Fibroblast of villous mesenchyme (primary cell): ENCODE measurements around the gene GRHL1. TPM values are rescaled to one million over a fixed set of nuclear protein-coding genes. Genes with fewer than 3 reads are reported as not detected.
A peak's percentile ranks its signal among the peaks of the same experiment; 100 is the strongest.

Experiments used
- DNase-seq: peaks from one replicate; pipeline ENCODE4 v3.0.0-alpha.2; 2010; ENCODE audit warnings: low read depth
- H3K4me3 ChIP-seq: 2 replicates; pipeline ENCODE4 v1.5.1; 2011; ENCODE audit warnings: low read depth, mild to moderate bottlenecking, low read length
- CTCF ChIP-seq: IDR thresholded peaks from 2 replicates; pipeline ENCODE4 v1.5.1; 2012; ENCODE audit warnings: low read depth, mild to moderate bottlenecking, low read length; ENCODE audit not compliant: insufficient read depth
- total RNA-seq: library from RNA; depleted of rRNA; stranded (reverse); fragments of >200 nt; gene quantifications from 2 replicates; pipeline ENCODE4 v1.2.3, GENCODE V29; 2012

Gene GRHL1
- total RNA-seq, 1 donor, result 1.7 TPM

GRCh38 chr2:10032746-10033105 is 81.2 kb downstream of the GRHL1 start:
- DNase-seq, result no peak
- no peak overlapping the region for H3K4me3 ChIP-seq
- no peak for TF ChIP-seq CTCF

- H3K4me3 ChIP-seq, result no peak overlapping the region
- DNase-seq, result no peak
- no peak for TF ChIP-seq CTCF
Measured at GRCh38 chr2:10033251-10034006, 81.9 kb downstream of the GRHL1 start.

- no peak for DNase-seq
- no peak for TF ChIP-seq CTCF
- H3K4me3 ChIP-seq, result no peak overlapping the region
Measured at GRCh38 chr2:10034333-10035052, 83.0 kb downstream of the GRHL1 start.

GRCh38 chr2:10035053-10035422 is 83.5 kb downstream of the GRHL1 start:
- no peak overlapping the region for H3K4me3 ChIP-seq
- no peak for TF ChIP-seq CTCF
- DNase-seq, result no peak

GRCh38 chr2:10035633-10036032 is 84.1 kb downstream of the GRHL1 start:
- H3K4me3 ChIP-seq, result no peak overlapping the region
- no peak for DNase-seq
- no peak for TF ChIP-seq CTCF

- TF ChIP-seq CTCF, result peak; percentile 46
- peak; percentile 39 for DNase-seq
- H3K4me3 ChIP-seq, result no peak overlapping the region
Measured at GRCh38 chr2:10036095-10036884, 84.8 kb downstream of the GRHL1 start.
